ENCODE results near the gene TMX2.

The TMX2 gene

DNA sequence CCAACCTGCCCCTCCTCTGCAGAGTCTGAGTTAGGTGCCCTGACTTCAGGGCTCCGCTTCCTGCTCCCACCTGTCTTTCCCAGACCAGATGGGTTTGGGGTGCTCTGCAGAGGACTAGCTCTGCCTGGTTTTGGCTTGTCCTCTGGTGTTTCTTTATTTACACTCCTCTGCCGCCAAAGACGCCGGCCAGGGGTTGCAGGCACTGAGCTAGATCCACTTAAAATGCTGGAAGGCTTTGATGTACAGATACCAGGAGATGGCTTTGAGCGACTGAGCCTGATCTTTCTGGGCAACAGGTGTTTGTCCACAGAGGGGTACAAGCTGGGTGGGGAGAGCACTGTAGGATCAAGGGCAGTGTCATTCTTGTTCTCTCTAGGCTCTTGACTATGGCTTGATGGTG is 32.8 kb downstream of the TMX2 start:
- Histone ChIP-seq H2AFZ (ENCODE audit: low read depth) (no peak overlapping the region), H3K36me3 (ENCODE audit: insufficient read depth) (no peaks in the 10 kb centered on the region; the same call in 1 of the 2 replicates)
- TF ChIP-seq, protein P1, sequence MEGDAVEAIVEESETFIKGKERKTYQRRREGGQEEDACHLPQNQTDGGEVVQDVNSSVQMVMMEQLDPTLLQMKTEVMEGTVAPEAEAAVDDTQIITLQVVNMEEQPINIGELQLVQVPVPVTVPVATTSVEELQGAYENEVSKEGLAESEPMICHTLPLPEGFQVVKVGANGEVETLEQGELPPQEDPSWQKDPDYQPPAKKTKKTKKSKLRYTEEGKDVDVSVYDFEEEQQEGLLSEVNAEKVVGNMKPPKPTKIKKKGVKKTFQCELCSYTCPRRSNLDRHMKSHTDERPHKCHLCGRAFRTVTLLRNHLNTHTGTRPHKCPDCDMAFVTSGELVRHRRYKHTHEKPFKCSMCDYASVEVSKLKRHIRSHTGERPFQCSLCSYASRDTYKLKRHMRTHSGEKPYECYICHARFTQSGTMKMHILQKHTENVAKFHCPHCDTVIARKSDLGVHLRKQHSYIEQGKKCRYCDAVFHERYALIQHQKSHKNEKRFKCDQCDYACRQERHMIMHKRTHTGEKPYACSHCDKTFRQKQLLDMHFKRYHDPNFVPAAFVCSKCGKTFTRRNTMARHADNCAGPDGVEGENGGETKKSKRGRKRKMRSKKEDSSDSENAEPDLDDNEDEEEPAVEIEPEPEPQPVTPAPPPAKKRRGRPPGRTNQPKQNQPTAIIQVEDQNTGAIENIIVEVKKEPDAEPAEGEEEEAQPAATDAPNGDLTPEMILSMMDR (conservative IDR thresholded peaks at IDR 0.05; ENCODE audit: low read depth, low read length) = no peak

DNA sequence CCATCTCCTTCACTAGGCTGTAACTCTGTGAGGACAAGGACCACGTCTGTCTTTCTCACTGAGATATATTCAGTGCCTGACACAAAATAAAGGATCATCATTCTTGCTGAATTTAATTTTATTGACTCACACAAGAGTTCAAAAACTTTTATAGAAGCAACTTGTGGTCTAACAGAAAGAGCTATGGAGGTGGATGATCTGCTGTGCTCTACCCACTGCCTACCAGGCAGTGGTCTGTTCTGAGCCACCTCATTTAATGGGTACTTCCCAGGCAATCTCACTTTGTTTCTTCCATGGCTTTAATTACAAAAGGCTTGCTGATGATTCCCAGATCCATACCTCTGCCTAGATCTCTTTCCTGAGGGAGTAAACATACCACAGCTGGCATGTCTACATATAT is 34.5 kb downstream of the TMX2 start:
- no peaks in the 10 kb centered on the region for H4K20me1 ChIP-seq (ENCODE audit: insufficient read depth)
- H3K36me3 ChIP-seq (ENCODE audit: insufficient read depth) = no peaks in the 10 kb centered on the region; the same call in 1 of the 2 replicates
- H3K27me3 ChIP-seq (ENCODE audit: insufficient read depth, low read depth) = no peaks in the 10 kb centered on the region
- H3K4me2 ChIP-seq = no peak overlapping the region
- H3K79me2 ChIP-seq (ENCODE audit: insufficient read depth, low read depth) = 0 out of 2 replicates have a peak, but pooled peaks cover 10% of the 10 kb centered on the region
- H3K4me3 ChIP-seq (IDR thresholded peaks at IDR 0.05; ENCODE audit: insufficient read depth, low read depth, low read length) = no peak overlapping the region
- TF ChIP-seq, protein P1 (conservative IDR thresholded peaks at IDR 0.05; ENCODE audit: low read depth, low read length) = no peak
- H3K27ac ChIP-seq = no peak overlapping the region
- H3K9ac ChIP-seq = no peak overlapping the region
- peaks cover 7% of the 10 kb centered on the region for H3K4me1 ChIP-seq (ENCODE audit: low read depth, poor library complexity, severe bottlenecking)
- H2AFZ ChIP-seq (ENCODE audit: low read depth) = no peak overlapping the region

More for the DNA sequence above, 32.8 kb downstream of the TMX2 start:
- H3K27me3 ChIP-seq (ENCODE audit: insufficient read depth, low read depth) = no peaks in the 10 kb centered on the region
- H3K79me2 ChIP-seq (ENCODE audit: insufficient read depth, low read depth) = 0 out of 2 replicates have a peak, but pooled peaks cover 12% of the 10 kb centered on the region
- H3K4me1 ChIP-seq (ENCODE audit: low read depth, poor library complexity, severe bottlenecking) = peaks cover 7% of the 10 kb centered on the region
- H3K4me3 ChIP-seq (IDR thresholded peaks at IDR 0.05; ENCODE audit: insufficient read depth, low read depth, low read length) = no peak overlapping the region
- H3K27ac ChIP-seq = no peak overlapping the region
- H4K20me1 ChIP-seq (ENCODE audit: insufficient read depth) = no peaks in the 10 kb centered on the region
- H3K4me2 ChIP-seq = no peak overlapping the region
- H3K9ac ChIP-seq = no peak overlapping the region

DNA sequence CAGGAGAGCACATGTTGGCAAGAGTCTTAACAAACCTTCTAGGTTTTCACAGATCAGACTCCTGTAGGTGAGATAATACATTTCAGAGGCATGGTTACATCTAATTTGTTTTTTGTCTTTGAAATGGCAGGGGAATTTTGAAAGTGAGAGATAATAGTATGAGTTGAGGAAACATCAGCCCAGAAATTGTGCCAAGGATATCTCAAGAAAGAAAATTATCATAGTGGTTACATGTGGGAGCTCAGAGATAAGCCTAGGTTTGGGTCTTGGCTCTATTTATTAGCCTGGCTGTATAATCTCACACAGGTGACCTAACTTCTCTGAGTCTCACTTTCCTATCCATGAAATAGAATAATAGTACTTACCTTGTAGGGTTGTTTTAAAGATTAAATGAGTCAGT is 38.8 kb downstream of the TMX2 start:
- Histone ChIP-seq H4K20me1 (ENCODE audit: insufficient read depth) (no peaks in the 10 kb centered on the region), H3K4me2 (no peak overlapping the region), H3K36me3 (ENCODE audit: insufficient read depth) (no peaks in the 10 kb centered on the region), H3K4me1 (ENCODE audit: low read depth, poor library complexity, severe bottlenecking) (no peaks in the 10 kb centered on the region), H3K27me3 (ENCODE audit: insufficient read depth, low read depth) (no peaks in the 10 kb centered on the region), H3K27ac (no peak overlapping the region), H3K9ac (no peak overlapping the region), H3K4me3 (IDR thresholded peaks at IDR 0.05; ENCODE audit: insufficient read depth, low read depth, low read length) (no peak overlapping the region), H2AFZ (ENCODE audit: low read depth) (no peak overlapping the region), H3K79me2 (ENCODE audit: insufficient read depth, low read depth) (no peaks in the 10 kb centered on the region)
- TF ChIP-seq, protein P1 (conservative IDR thresholded peaks at IDR 0.05; ENCODE audit: low read depth, low read length) = no peak

DNA sequence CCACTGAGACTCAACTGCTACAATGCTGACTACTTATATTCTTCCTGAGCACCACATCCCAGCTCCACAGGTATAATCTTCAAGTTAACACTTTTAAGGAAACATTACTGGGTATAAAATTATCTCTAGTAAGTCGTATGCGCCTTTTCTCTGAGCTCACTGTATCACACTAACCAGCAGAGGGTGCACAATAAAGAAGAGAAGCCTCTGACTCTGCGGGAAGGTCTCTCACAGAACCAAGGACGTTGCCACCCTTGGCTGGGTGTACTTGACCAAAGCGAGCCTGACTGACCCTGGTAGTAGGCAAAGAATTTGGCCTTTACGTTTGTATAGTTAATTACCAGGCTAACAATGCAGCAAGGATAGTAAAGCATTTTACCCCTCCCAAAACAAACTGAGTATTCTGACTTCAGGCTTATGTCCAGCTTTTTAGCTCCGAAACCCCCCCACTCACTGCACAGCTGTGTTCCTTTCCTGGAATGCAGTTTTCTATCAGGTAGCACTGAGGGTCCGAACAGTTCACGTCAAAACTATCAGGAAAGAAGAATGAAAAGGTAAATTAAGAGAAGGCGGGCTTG is 39.4 kb downstream of the TMX2 start, which contains the start of gene BTBD18:
BTBD18 (minus strand) TSS at position 144 of the 578 bp plus-strand sequence. CDS start 631 bp downstream, outside the sequence.
- H3K4me2 ChIP-seq = no peak within 1 kb of the TSS

More for the DNA sequence above, 39.4 kb downstream of the TMX2 start, which contains the start of gene BTBD18:
- Histone ChIP-seq H3K4me3 (IDR thresholded peaks at IDR 0.05; ENCODE audit: insufficient read depth, low read depth, low read length) (no peak within 1 kb of the TSS), H3K27ac (no peak within 1 kb of the TSS), H3K79me2 (ENCODE audit: insufficient read depth, low read depth) (no peaks in the 10 kb centered on the region), H3K4me1 (ENCODE audit: low read depth, poor library complexity, severe bottlenecking) (no peaks in the 10 kb centered on the region), H3K36me3 (ENCODE audit: insufficient read depth) (no peaks in the 10 kb centered on the region), H3K9ac (no peak within 1 kb of the TSS), H3K27me3 (ENCODE audit: insufficient read depth, low read depth) (no peaks in the 10 kb centered on the region), H2AFZ (ENCODE audit: low read depth) (no peak within 1 kb of the TSS), H4K20me1 (ENCODE audit: insufficient read depth) (no peaks in the 10 kb centered on the region)
- TF ChIP-seq, protein P1 (conservative IDR thresholded peaks at IDR 0.05; ENCODE audit: low read depth, low read length) = no peak

All from KMS-11 (cell line).